SH-SY5Y (cell line): ENCODE data around the gene RHOD.

Source experiments
- GATA2 ChIP-seq: IDR thresholded peaks from 2 replicates; pipeline ENCODE4 v1.6.1; 2011; ENCODE audit warnings: mild to moderate bottlenecking, low read depth, low read length
- GATA3 ChIP-seq: IDR thresholded peaks from 2 replicates; pipeline ENCODE4 v1.6.1; 2011; ENCODE audit warnings: low read depth, mild to moderate bottlenecking, low read length, moderate library complexity

RHOD gene

GRCh38 chr11:67056267-67057204 is at the start of gene RHOD:
Gene RHOD, plus strand, starts transcription at chr11:67056847. Its CDS starts 56 bp downstream, at chr11:67056903.
- TF ChIP-seq GATA3 = no peak
- TF ChIP-seq GATA2 = no peak

GRCh38 chr11:67007126-67007525 is 49.5 kb upstream of the RHOD start:
- no peak for TF ChIP-seq GATA2
- no peak for TF ChIP-seq GATA3

GRCh38 chr11:67010296-67010905 is 46.2 kb upstream of the RHOD start:
- TF ChIP-seq GATA3 (no peak), GATA2 (no peak)

DNA sequence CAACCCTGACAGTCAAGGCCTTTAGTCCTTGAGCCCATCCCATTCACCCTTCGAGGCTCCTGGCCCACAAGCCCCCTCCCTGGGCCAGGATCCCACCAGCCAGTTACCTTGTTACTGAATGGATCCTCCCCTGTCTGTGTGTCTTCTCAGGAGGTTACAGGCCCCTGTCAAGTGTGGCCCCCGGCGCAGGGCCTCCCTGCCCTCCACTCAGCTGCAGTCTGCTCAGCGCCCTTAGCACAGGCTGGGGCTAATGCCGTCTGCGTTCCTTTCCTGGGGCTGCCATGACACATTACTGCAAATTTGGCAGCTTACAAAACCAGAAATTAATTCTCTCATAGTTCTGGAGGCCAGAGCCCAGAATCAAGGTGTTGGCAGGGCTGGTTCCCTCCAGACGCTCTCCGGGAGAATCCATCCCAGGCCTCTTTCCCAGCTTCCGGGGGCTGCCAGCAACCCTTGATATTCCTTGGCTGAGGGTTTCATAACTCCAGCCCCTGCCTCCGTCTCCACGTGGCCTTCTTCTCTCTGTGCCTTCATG is 43.1 kb upstream of the RHOD start:
- TF ChIP-seq GATA3 (no peak), GATA2 (no peak)

- TF ChIP-seq GATA3 (no peak), GATA2 (no peak)
Measured at GRCh38 chr11:67014343-67014742, 42.3 kb upstream of the RHOD start.

DNA sequence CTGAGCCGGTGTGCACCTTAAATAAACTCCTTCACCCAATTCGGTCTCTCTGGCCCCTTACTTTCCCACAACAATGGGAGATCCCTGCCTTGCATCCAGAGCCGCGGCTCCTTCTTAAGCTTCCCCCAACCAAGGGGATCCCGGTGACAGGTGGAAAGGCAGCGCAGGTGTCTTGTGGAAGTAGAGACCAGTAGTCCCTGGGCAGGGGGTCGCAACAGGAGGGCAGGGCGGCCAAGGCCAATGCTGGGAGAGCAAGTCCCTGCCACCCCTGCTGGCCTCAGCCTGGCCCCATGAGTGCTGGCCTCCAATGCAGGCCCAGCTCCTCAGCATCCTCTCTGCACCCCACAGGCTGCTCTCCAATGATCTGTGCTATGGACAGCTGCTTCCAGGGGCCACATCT is 41.6 kb upstream of the RHOD start:
- TF ChIP-seq GATA2 (no peak), GATA3 (no peak)

DNA sequence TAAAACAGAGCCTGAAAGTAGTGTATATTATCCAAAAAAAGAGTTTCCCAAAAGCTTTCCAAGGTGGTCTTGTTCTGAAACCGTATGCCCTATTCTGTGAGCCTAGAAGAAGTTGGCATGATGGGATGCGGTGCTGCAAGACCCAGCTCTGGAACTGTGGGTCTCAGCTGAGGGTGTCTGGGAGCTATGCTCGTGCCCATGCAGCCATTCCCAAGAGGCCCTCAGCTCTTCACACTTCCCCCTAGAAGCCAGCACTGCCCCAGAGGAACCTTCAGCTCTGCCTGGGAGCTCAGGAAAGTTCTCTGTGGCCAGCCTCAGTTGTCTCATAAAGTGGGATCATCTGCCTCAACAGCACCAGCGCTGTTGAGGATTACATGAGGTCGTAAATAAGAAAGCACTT is 40.1 kb upstream of the RHOD start:
- TF ChIP-seq GATA2 (no peak), GATA3 (no peak)

- TF ChIP-seq GATA3 (no peak), GATA2 (no peak)
Measured at GRCh38 chr11:67020949-67021348, 35.7 kb upstream of the RHOD start.

DNA sequence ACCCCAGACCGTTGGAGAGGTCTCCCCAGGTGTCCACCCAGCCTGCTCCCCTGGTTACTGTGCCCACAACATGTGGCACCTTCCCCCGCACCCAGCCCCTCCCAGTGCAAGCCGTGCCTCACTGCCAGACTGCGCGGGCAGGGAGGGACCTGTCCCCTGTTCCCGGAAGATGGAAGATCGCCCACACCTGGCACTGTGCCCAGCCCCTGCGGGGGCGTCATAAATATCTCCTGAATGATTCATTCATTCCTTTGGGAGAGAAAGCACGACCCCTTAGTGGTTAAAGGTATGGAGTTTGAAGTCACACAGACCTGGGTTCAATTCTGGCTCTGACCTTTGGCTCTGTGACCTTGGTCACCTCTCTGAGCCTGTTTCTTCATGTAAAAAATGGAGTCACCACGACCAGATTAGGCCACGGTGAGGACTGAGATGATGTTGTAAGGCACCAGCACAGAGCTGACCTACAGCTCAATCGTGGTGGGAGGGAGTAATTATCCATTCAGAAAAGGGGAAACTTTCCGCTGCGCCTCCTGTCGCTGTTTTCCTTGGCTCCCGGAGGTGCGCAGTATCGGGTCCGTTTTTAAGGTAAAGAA is 34.2 kb upstream of the RHOD start:
- TF ChIP-seq GATA2 (no peak), GATA3 (no peak)

GRCh38 chr11:67022961-67023956 is 33.4 kb upstream of the RHOD start, which contains the start of gene SYT12:
Gene SYT12, plus strand, starts transcription at chr11:67023134. Its CDS starts 7,011 bp downstream, at chr11:67030145.
- no peak for TF ChIP-seq GATA3
- TF ChIP-seq GATA2 = no peak

- TF ChIP-seq GATA2 = no peak
- TF ChIP-seq GATA3 = no peak
Measured at GRCh38 chr11:67023957-67024353, 32.7 kb upstream of the RHOD start.

DNA sequence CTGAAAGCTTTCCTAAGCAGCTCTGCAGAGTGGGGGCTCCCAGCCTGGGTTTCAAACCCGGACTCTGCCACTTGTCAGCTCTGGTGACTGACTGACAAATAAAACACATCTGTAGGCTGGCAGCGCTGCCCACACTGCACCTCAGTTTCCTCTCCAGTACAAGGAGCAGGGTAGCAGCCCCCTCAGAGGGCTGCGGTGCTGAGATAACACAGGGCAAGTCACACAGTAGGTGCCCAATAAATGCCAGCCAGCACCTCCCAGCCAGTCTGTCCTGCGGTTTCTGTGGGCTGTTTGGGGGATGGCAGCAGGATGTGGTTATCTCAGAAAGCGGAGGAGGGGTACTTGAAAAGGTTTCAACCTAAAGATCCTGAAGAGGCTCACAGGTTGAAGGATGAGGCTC is 32.2 kb upstream of the RHOD start:
- no peak for TF ChIP-seq GATA2
- TF ChIP-seq GATA3 = no peak

DNA sequence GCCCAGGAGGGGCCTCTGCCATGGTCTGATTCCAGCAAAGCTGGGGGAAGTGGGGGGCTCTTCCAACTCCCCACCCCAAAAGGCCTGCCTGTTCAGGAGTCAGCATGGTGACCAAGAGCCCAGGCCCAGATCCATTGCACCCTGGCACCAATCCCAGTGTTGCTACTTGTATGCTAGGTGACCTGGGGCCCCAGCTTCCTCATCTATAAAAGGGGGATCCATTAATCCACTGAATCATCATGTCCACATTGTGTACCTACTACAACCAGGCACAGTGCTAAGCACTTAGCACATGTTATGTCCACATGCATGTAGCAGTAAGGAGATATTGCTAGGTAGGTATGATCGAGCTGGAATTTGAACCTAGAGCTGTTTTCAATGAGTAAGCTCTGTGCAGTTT is 31.7 kb upstream of the RHOD start:
- no peak for TF ChIP-seq GATA2
